ENCODE results near the gene ARHGEF3.

Gene ARHGEF3

GRCh38 chr3:56801662-56802377 lies at the start of gene ARHGEF3:
ARHGEF3 (minus strand) TSS chr3:56801949; CDS start chr3:56801798, 151 bp downstream.
- H3K4me3 ChIP-seq (ENCODE audit: low read length in 2 of 2) = peak within 1 kb of the TSS; percentile 94 to 98
- no peaks in the 10 kb centered on the region for H3K36me3 ChIP-seq (ENCODE audit: control insufficient read depth in 2 of 2, insufficient read depth in 2 of 2, low read length in 2 of 2)
- H3K9ac ChIP-seq (ENCODE audit: low read depth in 1 of 2, low read length in 2 of 2) = peak within 1 kb of the TSS; percentile 57 to 82
- H3K27me3 ChIP-seq (ENCODE audit: control insufficient read depth in 2 of 2, insufficient read depth in 2 of 2, low read length in 2 of 2) = no peaks in the 10 kb centered on the region
- H3K27ac ChIP-seq (ENCODE audit: low read depth in 2 of 2, low read length in 2 of 2) = peak within 1 kb of the TSS; percentile 52 to 77
- peaks cover 13 to 25% of the 10 kb centered on the region in 2 donors for H3K4me1 ChIP-seq (ENCODE audit: control insufficient read depth in 2 of 2, insufficient read depth in 2 of 2, low read length in 2 of 2)
- no peaks in the 10 kb centered on the region for H3K9me3 ChIP-seq (ENCODE audit: control insufficient read depth in 2 of 2, low read length in 2 of 2)

GRCh38 chr3:56849698-56850097 lies 47.9 kb upstream of the ARHGEF3 start:
- no peaks in the 10 kb centered on the region for H3K4me1 ChIP-seq (ENCODE audit: control insufficient read depth in 2 of 2, insufficient read depth in 2 of 2, low read length in 2 of 2)
- no peaks in the 10 kb centered on the region for H3K27me3 ChIP-seq (ENCODE audit: control insufficient read depth in 2 of 2, insufficient read depth in 2 of 2, low read length in 2 of 2)
- H3K27ac ChIP-seq (ENCODE audit: low read depth in 2 of 2, low read length in 2 of 2) = no peak overlapping the region
- no peak overlapping the region for H3K9ac ChIP-seq (ENCODE audit: low read depth in 1 of 2, low read length in 2 of 2)
- no peaks in the 10 kb centered on the region for H3K36me3 ChIP-seq (ENCODE audit: control insufficient read depth in 2 of 2, insufficient read depth in 2 of 2, low read length in 2 of 2)
- no peak overlapping the region for H3K4me3 ChIP-seq (ENCODE audit: low read length in 2 of 2)
- no peaks in the 10 kb centered on the region for H3K9me3 ChIP-seq (ENCODE audit: control insufficient read depth in 2 of 2, low read length in 2 of 2)

GRCh38 chr3:56845505-56845904 lies 43.8 kb upstream of the ARHGEF3 start:
- Histone ChIP-seq H3K4me3 (ENCODE audit: low read length in 2 of 2) (no peak overlapping the region), H3K9me3 (ENCODE audit: control insufficient read depth in 2 of 2, low read length in 2 of 2) (no peaks in the 10 kb centered on the region), H3K27me3 (ENCODE audit: control insufficient read depth in 2 of 2, insufficient read depth in 2 of 2, low read length in 2 of 2) (no peaks in the 10 kb centered on the region), H3K9ac (ENCODE audit: low read depth in 1 of 2, low read length in 2 of 2) (no peak overlapping the region), H3K27ac (ENCODE audit: low read depth in 2 of 2, low read length in 2 of 2) (no peak overlapping the region), H3K36me3 (ENCODE audit: control insufficient read depth in 2 of 2, insufficient read depth in 2 of 2, low read length in 2 of 2) (no peaks in the 10 kb centered on the region), H3K4me1 (ENCODE audit: control insufficient read depth in 2 of 2, insufficient read depth in 2 of 2, low read length in 2 of 2) (no peaks in the 10 kb centered on the region)

- Histone ChIP-seq H3K9ac (ENCODE audit: low read depth in 1 of 2, low read length in 2 of 2) (no peak overlapping the region), H3K36me3 (ENCODE audit: control insufficient read depth in 2 of 2, insufficient read depth in 2 of 2, low read length in 2 of 2) (no peaks in the 10 kb centered on the region), H3K4me1 (ENCODE audit: control insufficient read depth in 2 of 2, insufficient read depth in 2 of 2, low read length in 2 of 2) (no peaks in the 10 kb centered on the region), H3K4me3 (ENCODE audit: low read length in 2 of 2) (no peak overlapping the region), H3K9me3 (ENCODE audit: control insufficient read depth in 2 of 2, low read length in 2 of 2) (no peaks in the 10 kb centered on the region), H3K27ac (ENCODE audit: low read depth in 2 of 2, low read length in 2 of 2) (no peak overlapping the region), H3K27me3 (ENCODE audit: control insufficient read depth in 2 of 2, insufficient read depth in 2 of 2, low read length in 2 of 2) (no peaks in the 10 kb centered on the region)
Measured at GRCh38 chr3:56844536-56844935, 42.8 kb upstream of the ARHGEF3 start.

GRCh38 chr3:56839784-56840715 lies 38.3 kb upstream of the ARHGEF3 start:
- Histone ChIP-seq H3K9me3 (ENCODE audit: control insufficient read depth in 2 of 2, low read length in 2 of 2) (no peaks in the 10 kb centered on the region), H3K27ac (ENCODE audit: low read depth in 2 of 2, low read length in 2 of 2) (no peak overlapping the region), H3K36me3 (ENCODE audit: control insufficient read depth in 2 of 2, insufficient read depth in 2 of 2, low read length in 2 of 2) (no peaks in the 10 kb centered on the region)

GRCh38 chr3:56838448-56838847 lies 36.7 kb upstream of the ARHGEF3 start:
- Histone ChIP-seq H3K27me3 (ENCODE audit: control insufficient read depth in 2 of 2, insufficient read depth in 2 of 2, low read length in 2 of 2) (no peaks in the 10 kb centered on the region), H3K27ac (ENCODE audit: low read depth in 2 of 2, low read length in 2 of 2) (no peak overlapping the region), H3K9ac (ENCODE audit: low read depth in 1 of 2, low read length in 2 of 2) (no peak overlapping the region), H3K4me3 (ENCODE audit: low read length in 2 of 2) (no peak overlapping the region), H3K9me3 (ENCODE audit: control insufficient read depth in 2 of 2, low read length in 2 of 2) (no peaks in the 10 kb centered on the region), H3K36me3 (ENCODE audit: control insufficient read depth in 2 of 2, insufficient read depth in 2 of 2, low read length in 2 of 2) (no peaks in the 10 kb centered on the region), H3K4me1 (ENCODE audit: control insufficient read depth in 2 of 2, insufficient read depth in 2 of 2, low read length in 2 of 2) (no peaks in the 10 kb centered on the region)

More at GRCh38 chr3:56839784-56840715, 38.3 kb upstream of the ARHGEF3 start:
- no peaks in the 10 kb centered on the region for H3K27me3 ChIP-seq (ENCODE audit: control insufficient read depth in 2 of 2, insufficient read depth in 2 of 2, low read length in 2 of 2)
- H3K9ac ChIP-seq (ENCODE audit: low read depth in 1 of 2, low read length in 2 of 2) = no peak overlapping the region
- no peaks in the 10 kb centered on the region for H3K4me1 ChIP-seq (ENCODE audit: control insufficient read depth in 2 of 2, insufficient read depth in 2 of 2, low read length in 2 of 2)
- H3K4me3 ChIP-seq (ENCODE audit: low read length in 2 of 2) = no peak overlapping the region

- H3K9ac ChIP-seq (ENCODE audit: low read depth in 1 of 2, low read length in 2 of 2) = no peak overlapping the region
- H3K27ac ChIP-seq (ENCODE audit: low read depth in 2 of 2, low read length in 2 of 2) = no peak overlapping the region
Measured at GRCh38 chr3:56837196-56837955, 35.6 kb upstream of the ARHGEF3 start.

GRCh38 chr3:56836276-56837163 lies 34.8 kb upstream of the ARHGEF3 start:
- Histone ChIP-seq H3K4me3 (ENCODE audit: low read length in 2 of 2) (no peak overlapping the region), H3K27me3 (ENCODE audit: control insufficient read depth in 2 of 2, insufficient read depth in 2 of 2, low read length in 2 of 2) (no peaks in the 10 kb centered on the region), H3K27ac (ENCODE audit: low read depth in 2 of 2, low read length in 2 of 2) (no peak overlapping the region), H3K36me3 (ENCODE audit: control insufficient read depth in 2 of 2, insufficient read depth in 2 of 2, low read length in 2 of 2) (no peaks in the 10 kb centered on the region), H3K9ac (ENCODE audit: low read depth in 1 of 2, low read length in 2 of 2) (no peak overlapping the region), H3K9me3 (ENCODE audit: control insufficient read depth in 2 of 2, low read length in 2 of 2) (no peaks in the 10 kb centered on the region), H3K4me1 (ENCODE audit: control insufficient read depth in 2 of 2, insufficient read depth in 2 of 2, low read length in 2 of 2) (no peaks in the 10 kb centered on the region)

More at GRCh38 chr3:56837196-56837955, 35.6 kb upstream of the ARHGEF3 start:
- no peaks in the 10 kb centered on the region for H3K4me1 ChIP-seq (ENCODE audit: control insufficient read depth in 2 of 2, insufficient read depth in 2 of 2, low read length in 2 of 2)
- H3K27me3 ChIP-seq (ENCODE audit: control insufficient read depth in 2 of 2, insufficient read depth in 2 of 2, low read length in 2 of 2) = no peaks in the 10 kb centered on the region
- no peak overlapping the region for H3K4me3 ChIP-seq (ENCODE audit: low read length in 2 of 2)
- H3K9me3 ChIP-seq (ENCODE audit: control insufficient read depth in 2 of 2, low read length in 2 of 2) = no peaks in the 10 kb centered on the region
- H3K36me3 ChIP-seq (ENCODE audit: control insufficient read depth in 2 of 2, insufficient read depth in 2 of 2, low read length in 2 of 2) = no peaks in the 10 kb centered on the region

- H3K9me3 ChIP-seq (ENCODE audit: control insufficient read depth in 2 of 2, low read length in 2 of 2) = no peaks in the 10 kb centered on the region
- no peak overlapping the region for H3K4me3 ChIP-seq (ENCODE audit: low read length in 2 of 2)
- no peaks in the 10 kb centered on the region for H3K4me1 ChIP-seq (ENCODE audit: control insufficient read depth in 2 of 2, insufficient read depth in 2 of 2, low read length in 2 of 2)
- H3K27ac ChIP-seq (ENCODE audit: low read depth in 2 of 2, low read length in 2 of 2) = no peak overlapping the region
- H3K36me3 ChIP-seq (ENCODE audit: control insufficient read depth in 2 of 2, insufficient read depth in 2 of 2, low read length in 2 of 2) = no peaks in the 10 kb centered on the region
- H3K9ac ChIP-seq (ENCODE audit: low read depth in 1 of 2, low read length in 2 of 2) = no peak overlapping the region
- no peaks in the 10 kb centered on the region for H3K27me3 ChIP-seq (ENCODE audit: control insufficient read depth in 2 of 2, insufficient read depth in 2 of 2, low read length in 2 of 2)
Measured at GRCh38 chr3:56835650-56836227, 34.0 kb upstream of the ARHGEF3 start.

Data from mucosa of rectum (tissue), 2 donors.